K562 (cell line): Measurements from ENCODE around the gene GLI3. TPM values are rescaled to one million over a fixed set of nuclear protein-coding genes. Genes with fewer than 3 reads are reported as not detected.

Source experiments
- ATAC-seq: fragments of 200-7000 bp; cut with Tn5 transposase; 3 replicates; pipeline ENCODE4 v1.9.1; 2020; ENCODE audit warnings: moderate library complexity
- BruUV-seq: library from RNA; stranded (reverse); fragments of 400-500 nt; replicated peaks from 2 replicates; lab custom pipeline; 2021; lab: Mats Ljungman, UMichigan
- CTCF ChIA-PET: fragments of 300-600 bp; formaldehyde crosslinking; extraction: SDS; loops from one replicate; lab custom pipeline; 2021; ENCODE audit warnings: low intra/inter-chr PET ratio; lab: Yijun Ruan, JAX
- POLR2A ChIA-PET: fragments of 300-600, 350-650 bp; sonication (Branson Sonifier 250); formaldehyde crosslinking; extraction: SDS; loops from one replicate; lab custom pipeline; 2021; ENCODE audit warnings: antibody characterized with exemption, inconsistent platforms; lab: Yijun Ruan, JAX
- DNase-seq, 4 experiments: peaks; one replicate each; pipeline versions ENCODE4 v3.0.0 to v3.0.0-alpha.2; 2011 to 2018; ENCODE audit warnings: low spot score in 3 of 4, mixed read lengths in 3 of 4; ENCODE audit errors: extremely low read depth in 1 of 4
- FAIRE-seq: peaks from 2 replicates; lab custom pipeline; 2011; peaks lifted over from hg19 to GRCh38; lab: Jason Lieb, UNC
- H2AFZ ChIP-seq: 2 replicates; pipeline ENCODE4 v1.6.0; 2011; ENCODE audit warnings: low read depth, low read length, control low read depth, inconsistent platforms
- H3K27ac ChIP-seq: fragments of 200-600 bp; 3 replicates; pipeline ENCODE4 v1.8.0; 2011; ENCODE audit warnings: low read depth, mild to moderate bottlenecking, control low read depth, inconsistent platforms, low read length, moderate library complexity, mixed read lengths; ENCODE audit errors: extremely low read depth
- H3K27me3 ChIP-seq, 2 experiments: fragments of 300-600 bp in 1 of 2; 2 replicates in 1 of 2; 3 replicates in 1 of 2; pipeline versions ENCODE4 v1.6.0 to v1.8.0; 2011; ENCODE audit warnings: inconsistent platforms in 2 of 2, low read length in 2 of 2, mild to moderate bottlenecking in 1 of 2, mixed read lengths in 1 of 2, moderate library complexity in 1 of 2; ENCODE audit not compliant: control insufficient read depth in 2 of 2, insufficient read depth in 2 of 2
- H3K36me3 ChIP-seq: fragments of 300-600 bp; 3 replicates; pipeline ENCODE4 v1.8.0; 2011; ENCODE audit warnings: mild to moderate bottlenecking, low read length, inconsistent platforms; ENCODE audit not compliant: control insufficient read depth, insufficient read depth
- H3K4me1 ChIP-seq, 2 experiments: fragments of 200-600 bp in 1 of 2; replicated peaks in 1 of 2; 2 replicates in 1 of 2; 3 replicates in 1 of 2; pipeline versions ENCODE4 v1.5.1 to v1.8.0; 2011; ENCODE audit warnings: inconsistent platforms in 2 of 2, low read length in 2 of 2, mild to moderate bottlenecking in 1 of 2, mixed read lengths in 1 of 2, moderate library complexity in 1 of 2; ENCODE audit not compliant: control insufficient read depth in 2 of 2, insufficient read depth in 2 of 2
- H3K4me2 ChIP-seq: 2 replicates; pipeline ENCODE4 v1.6.1; 2011; ENCODE audit warnings: low read length, control low read depth, inconsistent platforms, mixed read lengths; ENCODE audit not compliant: insufficient read depth
- H3K4me3 ChIP-seq: fragments of 200-600 bp; sonication (generic), shearing (Covaris generic); 2 replicates; pipeline ENCODE4 v1.5.1; 2016; ENCODE audit warnings: control low read depth, inconsistent platforms
- H3K79me2 ChIP-seq: fragments of 200-600 bp; 3 replicates; pipeline ENCODE4 v1.8.0; 2011; ENCODE audit warnings: low read length, inconsistent platforms; ENCODE audit not compliant: control insufficient read depth, insufficient read depth
- H3K9ac ChIP-seq, 2 experiments: 2 replicates each; pipeline versions ENCODE4 v1.6.0 to v1.6.1; 2011; ENCODE audit warnings: low read depth in 2 of 2, low read length in 2 of 2, control low read depth in 1 of 2, inconsistent platforms in 1 of 2, mild to moderate bottlenecking in 1 of 2, mixed read lengths in 1 of 2; ENCODE audit not compliant: insufficient read depth in 1 of 2
- H3K9me1 ChIP-seq: one replicate; pipeline ENCODE4 v1.6.0; 2011; ENCODE audit warnings: inconsistent platforms, mild to moderate bottlenecking, low read length, moderate library complexity; ENCODE audit not compliant: control insufficient read depth, insufficient read depth
- H3K9me3 ChIP-seq: replicated peaks from 2 replicates; pipeline ENCODE4 v1.5.1; 2011; ENCODE audit warnings: low read depth, low read length, inconsistent platforms; ENCODE audit not compliant: control insufficient read depth, insufficient read depth
- H4K20me1 ChIP-seq: replicated peaks from 2 replicates; pipeline ENCODE4 v1.6.1; 2011; ENCODE audit warnings: low read length, inconsistent platforms, mixed read lengths; ENCODE audit not compliant: control insufficient read depth, insufficient read depth
- E2F1 ChIP-seq: sonication (generic); formaldehyde crosslinking; IDR thresholded peaks from 2 replicates; pipeline ENCODE4 v1.8.1; 2023; ENCODE audit warnings: mild to moderate bottlenecking, missing genetic modification reagents, moderate library complexity
- LARP7 ChIP-seq: fragments of 450-650 bp; IDR thresholded peaks from 2 replicates; pipeline ENCODE4 v1.6.1; 2016
- PPARD ChIP-seq: fragments of 250-450 bp; sonication (Bioruptor Pico); IDR thresholded peaks from 2 replicates; pipeline ENCODE4 v1.8.0; 2022; ENCODE audit warnings: inconsistent platforms, mild to moderate bottlenecking, moderate library complexity
- U2AF2 ChIP-seq: fragments of 200-400 bp; formaldehyde crosslinking; optimal IDR thresholded peaks from 2 replicates; pipeline ENCODE3; 2017; ENCODE audit warnings: low read depth, mild to moderate bottlenecking, low read length
- ZNF253 ChIP-seq: fragments of 250-450 bp; sonication (Bioruptor Pico); conservative IDR thresholded peaks from 2 replicates; pipeline ENCODE4 v1.6.1; 2021; ENCODE audit warnings: mild to moderate bottlenecking
- WGBS: fragments of 100-300 bp; shearing (Covaris generic); methylation state at CpG from one replicate; pipeline ENCODE4 v1.1.6; 2016; ENCODE audit warnings: low coverage, mixed read lengths; ENCODE audit not compliant: insufficient coverage; ENCODE audit errors: missing lambda C conversion rate; 5-methylcytosine and 5-hydroxymethylcytosine counted together
- in situ Hi-C: fragments of 300-500 bp; cut with MboI; formaldehyde crosslinking; loops from 4 replicates; pipeline ENCODE4 v1.15.0; 2018; ENCODE audit warnings: inconsistent platforms, mixed read lengths
- intact Hi-C: fragments of 100-400 bp; cut with micrococcal nuclease; formaldehyde crosslinking; loops from 2 replicates; pipeline ENCODE4 v1.14.2; 2022
- polyA plus RNA-seq, 8 experiments: library from polyadenylated mRNA; depleted of rRNA in 4 of 8; stranded (reverse) in 5 of 8; unstranded in 3 of 8; fragments of >200 nt; fragmentation: Nextera tagmentation in 2 of 8; fragmentation: Illumina TruSeq in 1 of 8; extraction: Ambion mirVana in 2 of 8; extraction: Trizol in 1 of 8; gene quantifications; 2 replicates each; pipeline versions ENCODE4 v1.2.1 to v1.2.3, GENCODE V29; 2011 to 2014; ENCODE audit warnings: inconsistent platforms in 1 of 8, missing spikeins in 1 of 8
- total RNA-seq, 7 experiments: library from RNA; depleted of rRNA in 6 of 7; stranded (reverse); fragments of >200 nt in 6 of 7; fragmentation: Illumina TruSeq in 2 of 7; extraction: Trizol in 2 of 7; gene quantifications; 2 replicates each; pipeline versions ENCODE4 v1.2.1 to v1.2.3, GENCODE V29; 2011 to 2021; ENCODE audit warnings: low replicate concordance in 1 of 7

The GLI3 gene
- total and polyA plus RNA-seq, 9 of the 15 experiments (the other 6 are each of a cell fraction or from before 2014, with no cell fraction given) = 0.01 to 0.18 (median 0.07) TPM; not detected in 6

DNA sequence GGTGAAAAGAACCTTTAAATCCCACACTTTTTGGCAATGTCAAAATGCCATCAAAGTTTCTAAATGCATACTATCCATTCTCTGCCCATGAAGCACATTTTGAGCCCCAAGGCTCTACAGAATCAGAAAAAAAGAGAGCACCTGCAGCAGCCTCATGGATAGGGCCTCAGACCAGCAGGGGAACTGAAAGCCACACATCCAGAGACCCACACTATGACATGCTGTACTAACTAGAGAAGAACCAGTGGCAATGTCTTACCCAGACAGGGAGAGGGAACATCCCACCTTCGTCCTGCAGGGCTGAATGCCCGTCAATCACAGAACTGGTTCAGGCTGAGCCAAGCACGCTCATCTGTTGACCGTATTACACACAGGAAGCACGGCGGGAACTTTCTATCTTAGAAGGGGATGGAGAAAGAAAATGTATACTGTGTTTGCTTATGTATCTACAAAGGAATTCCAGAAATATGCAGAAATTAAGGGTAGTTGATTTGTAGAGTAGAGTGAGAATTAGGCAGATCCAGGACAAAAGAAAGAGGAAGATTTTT, 237.2 kb downstream of the GLI3 start:
- intact Hi-C loops = no loop called here
- Histone ChIP-seq H3K27ac (no peak overlapping the region), H3K4me2 (no peak overlapping the region), H3K36me3 (no peaks in the 10 kb centered on the region), H3K9me3 (no peaks in the 10 kb centered on the region), H3K9ac (no peak overlapping the region), H3K9me1 (no peaks in the 10 kb centered on the region), H2AFZ (no peak overlapping the region), H4K20me1 (no peaks in the 10 kb centered on the region), H3K79me2 (no peaks in the 10 kb centered on the region), H3K27me3 (no peaks in the 10 kb centered on the region; a peak in 1 of 5 replicates), H3K4me1 (no peaks in the 10 kb centered on the region)
- no TSS peak for BruUV-seq
- WGBS = 0% methylated on average over 6 of the region's 6 CpGs
- FAIRE-seq = no peak
- no peak for ATAC-seq
- POLR2A ChIA-PET = no interaction called here
- CTCF ChIA-PET = no interaction called here
- DNase-seq = no peak
- TF ChIP-seq E2F1 (CRISPR knock-in tag) (no peak), PPARD (CRISPR knock-in tag) (no peak), U2AF2 (no peak), LARP7 (no peak), ZNF253 (CRISPR knock-in tag) (no peak)
- TF ChIP-seq, all 486 proteins: peak for 0
- in situ Hi-C loops = no loop called here
- no peak overlapping the region for H3K4me3 ChIP-seq
